GM12801 (cell line): ENCODE data around the gene PAX5.

Experiments used
- TF ChIP-seq, protein P1 (sequence below): IDR thresholded peaks from one replicate; pipeline ENCODE4 v1.5.1; 2011; ENCODE audit warnings: control low read depth; ENCODE audit not compliant: insufficient read length; ENCODE audit errors: extremely low read depth

Gene PAX5

DNA sequence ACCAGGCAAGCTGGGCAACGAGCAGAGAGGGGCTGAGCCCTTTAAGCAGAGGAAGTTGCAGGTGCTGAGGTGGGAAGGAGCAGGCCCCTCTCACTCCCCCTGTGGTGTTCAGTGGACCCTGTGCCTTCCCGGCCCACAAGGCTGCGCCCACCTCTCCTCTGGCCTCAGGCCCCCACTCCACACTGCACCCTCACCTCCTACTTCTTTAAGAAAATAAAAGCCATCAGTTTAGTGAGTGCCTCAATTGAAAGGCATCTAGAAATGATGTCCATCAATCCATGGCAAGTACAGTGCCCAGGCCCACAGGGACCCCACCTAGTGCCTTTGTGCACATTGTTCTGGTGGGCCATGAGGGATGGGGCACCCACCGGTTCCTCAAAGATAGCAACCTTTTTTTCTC, 158.0 kb downstream of the PAX5 start:
- TF ChIP-seq, protein P1, sequence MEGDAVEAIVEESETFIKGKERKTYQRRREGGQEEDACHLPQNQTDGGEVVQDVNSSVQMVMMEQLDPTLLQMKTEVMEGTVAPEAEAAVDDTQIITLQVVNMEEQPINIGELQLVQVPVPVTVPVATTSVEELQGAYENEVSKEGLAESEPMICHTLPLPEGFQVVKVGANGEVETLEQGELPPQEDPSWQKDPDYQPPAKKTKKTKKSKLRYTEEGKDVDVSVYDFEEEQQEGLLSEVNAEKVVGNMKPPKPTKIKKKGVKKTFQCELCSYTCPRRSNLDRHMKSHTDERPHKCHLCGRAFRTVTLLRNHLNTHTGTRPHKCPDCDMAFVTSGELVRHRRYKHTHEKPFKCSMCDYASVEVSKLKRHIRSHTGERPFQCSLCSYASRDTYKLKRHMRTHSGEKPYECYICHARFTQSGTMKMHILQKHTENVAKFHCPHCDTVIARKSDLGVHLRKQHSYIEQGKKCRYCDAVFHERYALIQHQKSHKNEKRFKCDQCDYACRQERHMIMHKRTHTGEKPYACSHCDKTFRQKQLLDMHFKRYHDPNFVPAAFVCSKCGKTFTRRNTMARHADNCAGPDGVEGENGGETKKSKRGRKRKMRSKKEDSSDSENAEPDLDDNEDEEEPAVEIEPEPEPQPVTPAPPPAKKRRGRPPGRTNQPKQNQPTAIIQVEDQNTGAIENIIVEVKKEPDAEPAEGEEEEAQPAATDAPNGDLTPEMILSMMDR, result no peak

DNA sequence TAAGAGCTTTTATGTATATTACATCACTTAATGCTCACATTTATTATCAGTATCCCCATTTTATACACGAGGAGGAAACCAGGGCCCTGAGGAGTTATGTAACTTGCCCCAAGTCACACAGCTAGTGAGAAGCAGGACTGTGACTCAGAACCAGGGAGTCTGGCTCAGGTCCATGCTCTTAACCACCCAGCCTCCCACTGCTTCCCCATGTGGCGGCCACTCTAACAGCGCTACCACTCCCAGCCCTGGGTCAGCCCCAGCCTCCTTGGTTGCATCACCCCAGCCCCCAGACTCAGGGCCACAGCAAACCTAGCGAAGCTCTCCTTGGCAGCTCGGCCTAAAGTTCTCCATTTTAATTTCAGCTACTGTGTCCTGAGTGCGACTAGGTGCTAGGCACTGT, 159.1 kb downstream of the PAX5 start:
- TF ChIP-seq, protein P1, result no peak

DNA sequence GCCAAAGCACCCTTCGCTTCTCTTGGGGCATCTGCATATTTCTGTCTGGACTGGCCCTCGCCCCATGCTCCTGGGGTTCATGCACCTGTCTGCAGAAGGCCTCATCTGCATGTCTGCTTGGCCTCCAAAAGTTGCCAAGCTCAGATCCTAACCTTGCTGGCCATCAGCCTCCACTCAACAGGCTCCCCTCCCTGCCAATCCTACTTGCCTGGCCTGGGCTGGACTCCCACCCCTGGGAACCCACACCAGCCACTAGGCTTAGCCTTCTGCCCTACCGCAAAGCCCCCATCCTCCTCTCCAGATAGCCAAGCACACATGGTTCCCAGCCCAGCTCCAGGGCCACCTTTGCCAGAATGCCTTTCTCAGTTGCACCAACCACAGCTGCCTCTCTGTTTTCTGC, 159.8 kb downstream of the PAX5 start:
- TF ChIP-seq, protein P1, result no peak

DNA sequence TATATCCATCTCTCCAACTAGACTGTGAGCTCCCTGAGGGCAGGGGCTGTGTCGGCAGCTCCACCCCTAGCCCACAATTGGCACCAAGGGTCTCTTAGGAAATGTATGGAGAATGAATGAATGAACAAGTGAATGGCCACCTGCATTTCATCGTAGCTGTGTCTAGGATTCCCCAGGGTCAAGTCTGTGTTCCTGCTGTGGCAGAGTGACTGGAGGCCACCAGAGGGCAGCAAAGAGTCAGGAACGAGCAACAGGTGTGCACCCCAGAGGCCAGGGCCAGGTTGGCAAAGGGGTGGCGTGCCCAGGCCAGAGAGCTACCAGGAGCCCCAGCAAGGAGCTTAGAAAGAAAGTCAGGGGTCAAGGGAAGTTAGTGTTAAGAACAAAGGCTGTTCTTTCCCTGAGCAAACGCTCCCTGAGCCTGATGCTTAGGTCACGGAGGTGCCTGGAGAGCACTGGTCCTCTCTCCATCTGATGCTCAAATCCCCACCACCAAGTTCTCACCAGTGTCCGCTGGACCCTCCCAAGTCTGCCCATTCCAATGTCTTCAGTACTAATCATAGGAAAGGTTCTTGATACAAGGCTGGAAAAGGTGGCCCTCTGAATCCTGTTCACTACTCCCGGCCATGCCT, 160.7 kb downstream of the PAX5 start:
- TF ChIP-seq, protein P1, result no peak

DNA sequence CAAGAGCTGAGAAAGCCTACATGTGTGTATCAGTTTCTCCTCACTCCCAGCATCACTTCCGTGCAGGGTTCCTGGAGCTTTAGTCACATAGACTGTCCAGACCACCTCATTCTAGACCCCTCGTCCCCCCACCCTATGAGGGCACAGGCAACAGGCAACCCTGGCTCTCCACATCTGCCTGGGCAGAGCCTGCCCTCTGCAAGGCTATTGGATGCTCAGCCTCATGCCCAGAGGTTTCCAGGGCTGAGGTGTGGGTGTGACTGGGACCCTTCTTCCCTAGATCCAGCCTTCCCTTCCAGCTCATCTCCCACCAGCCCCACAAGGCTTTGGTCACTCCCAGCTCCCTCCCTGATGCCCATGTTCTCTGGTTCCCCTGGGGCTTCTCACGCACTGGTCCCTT, 161.4 kb downstream of the PAX5 start:
- TF ChIP-seq, protein P1, result no peak

DNA sequence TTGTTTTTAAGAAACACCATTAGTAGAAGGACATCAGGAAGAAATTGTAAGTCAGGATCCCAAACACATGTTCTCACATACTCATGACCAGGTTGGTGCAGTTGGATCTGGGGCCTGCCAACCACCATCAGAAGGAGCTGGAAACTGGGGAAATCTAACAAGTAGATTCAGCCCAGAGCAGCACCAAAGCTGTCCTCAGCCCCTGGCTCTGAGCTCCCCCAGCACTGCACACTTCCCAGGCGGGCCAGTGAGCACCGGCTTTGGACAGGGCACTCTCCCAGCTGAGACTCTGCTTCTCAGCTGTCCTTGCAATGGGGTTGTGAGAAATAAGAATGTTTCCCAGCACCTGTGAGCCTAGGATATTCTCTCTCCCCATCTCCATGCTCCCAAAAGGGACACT, 162.5 kb downstream of the PAX5 start:
- TF ChIP-seq, protein P1, result no peak

DNA sequence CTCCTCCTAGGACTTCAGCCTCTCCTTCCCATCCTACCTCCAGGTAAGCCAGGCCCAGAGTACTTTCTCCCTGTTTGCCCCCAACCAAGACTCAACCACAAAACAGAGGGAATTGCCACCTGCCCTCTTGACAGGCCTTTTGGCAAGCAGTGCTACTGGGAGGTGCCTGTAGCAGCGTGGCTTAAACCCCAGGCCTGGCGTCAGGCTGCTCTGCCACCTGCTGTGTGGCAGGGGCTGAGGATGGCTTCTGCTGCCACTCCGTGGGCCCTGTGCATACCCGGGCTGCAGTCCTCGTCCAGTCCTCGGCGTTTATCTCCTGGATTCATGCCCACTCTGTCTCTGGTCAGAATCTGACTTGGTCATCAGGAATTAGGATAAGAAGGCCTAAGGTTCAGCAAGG, 163.1 kb downstream of the PAX5 start:
- TF ChIP-seq, protein P1, result no peak
